Trophoblast cell (in vitro differentiated cells and primary cell): Measurements from ENCODE around the gene DGKA.
A peak's percentile ranks its signal among the peaks of the same experiment; 100 is the strongest.
"Not testable (repeated sequence)": the region's sequence is repeated elsewhere in the genome, so short reads cannot be mapped to it uniquely, and the experiment has no call there.

ENCODE experiments used
- DNase-seq, 2 donors: peaks; one replicate each; pipeline ENCODE4 v3.0.0-alpha.2; 2016
- H2AFZ ChIP-seq: 2 replicates; pipeline ENCODE4 v1.6.1; 2013; ENCODE audit warnings: low read length, moderate library complexity, mild to moderate bottlenecking; ENCODE audit not compliant: insufficient read depth, poor library complexity
- H2AK5ac ChIP-seq: 2 replicates; pipeline ENCODE4 v1.6.1; 2013; ENCODE audit warnings: mild to moderate bottlenecking, low read length
- H2BK120ac ChIP-seq: 2 replicates; pipeline ENCODE4 v1.6.1; 2013; ENCODE audit warnings: low read length, mild to moderate bottlenecking, moderate library complexity; ENCODE audit not compliant: insufficient read depth, poor library complexity
- H2BK12ac ChIP-seq: 2 replicates; pipeline ENCODE4 v1.6.1; 2013; ENCODE audit warnings: mild to moderate bottlenecking, low read length, moderate library complexity
- H2BK5ac ChIP-seq: 2 replicates; pipeline ENCODE4 v1.6.1; 2013; ENCODE audit warnings: low read length, low read depth, moderate library complexity, mild to moderate bottlenecking; ENCODE audit not compliant: poor library complexity
- H3K14ac ChIP-seq: 2 replicates; pipeline ENCODE4 v1.6.1; 2013; ENCODE audit warnings: mild to moderate bottlenecking, low read length
- H3K18ac ChIP-seq: 2 replicates; pipeline ENCODE4 v1.6.1; 2013; ENCODE audit warnings: mild to moderate bottlenecking, low read length
- H3K23ac ChIP-seq: 2 replicates; pipeline ENCODE4 v1.6.1; 2013; ENCODE audit warnings: low read length
- H3K27ac ChIP-seq: 2 replicates; pipeline ENCODE4 v1.5.1; 2013; ENCODE audit warnings: low read depth, mild to moderate bottlenecking, inconsistent platforms, low read length, moderate library complexity
- H3K27me3 ChIP-seq: 2 replicates; pipeline ENCODE4 v1.6.1; 2013; ENCODE audit warnings: inconsistent platforms, mild to moderate bottlenecking, low read length, moderate library complexity; ENCODE audit not compliant: insufficient read depth
- H3K36me3 ChIP-seq, 2 experiments: 1 replicate in 1 of 2; 2 replicates in 1 of 2; pipeline ENCODE4 v1.6.1; 2013; ENCODE audit warnings: low read length in 2 of 2, mild to moderate bottlenecking in 2 of 2, moderate library complexity in 1 of 2; ENCODE audit not compliant: insufficient read depth in 2 of 2, control insufficient read depth in 1 of 2
- H3K4ac ChIP-seq: 2 replicates; pipeline ENCODE4 v1.6.1; 2013; ENCODE audit warnings: low read depth, mild to moderate bottlenecking, low read length, moderate library complexity
- H3K4me1 ChIP-seq, 2 experiments: 1 replicate in 1 of 2; 2 replicates in 1 of 2; pipeline ENCODE4 v1.6.1; 2013; ENCODE audit warnings: low read length in 2 of 2, mild to moderate bottlenecking in 2 of 2, moderate library complexity in 1 of 2; ENCODE audit not compliant: insufficient read depth in 2 of 2, control insufficient read depth in 1 of 2
- H3K4me2 ChIP-seq: 2 replicates; pipeline ENCODE4 v1.6.1; 2013; ENCODE audit warnings: inconsistent platforms, mild to moderate bottlenecking, low read length, moderate library complexity
- H3K4me3 ChIP-seq: 2 replicates; pipeline ENCODE4 v1.5.1; 2013; ENCODE audit warnings: mild to moderate bottlenecking, low read depth, low read length, inconsistent platforms
- H3K79me1 ChIP-seq: one replicate; pipeline ENCODE4 v1.6.1; 2013; ENCODE audit warnings: low read length
- H3K79me2 ChIP-seq: 2 replicates; pipeline ENCODE4 v1.6.1; 2013; ENCODE audit warnings: low read length, mild to moderate bottlenecking; ENCODE audit not compliant: control insufficient read depth, insufficient read depth, poor library complexity
- H3K9ac ChIP-seq: 2 replicates; pipeline ENCODE4 v1.6.1; 2013; ENCODE audit warnings: mild to moderate bottlenecking, low read length
- H3K9me3 ChIP-seq: 2 replicates; pipeline ENCODE4 v1.6.1; 2013; ENCODE audit warnings: low read depth, mild to moderate bottlenecking, control low read depth, inconsistent platforms, low read length; ENCODE audit not compliant: insufficient read depth
- H4K12ac ChIP-seq: 2 replicates; pipeline ENCODE4 v1.6.1; 2013; ENCODE audit warnings: low read depth, mild to moderate bottlenecking, low read length, moderate library complexity
- H4K8ac ChIP-seq: 2 replicates; pipeline ENCODE4 v1.6.1; 2013; ENCODE audit warnings: low read depth, mild to moderate bottlenecking, low read length, moderate library complexity
- H4K91ac ChIP-seq: one replicate; pipeline ENCODE4 v1.6.1; 2013; ENCODE audit warnings: low read depth, mild to moderate bottlenecking, low read length, moderate library complexity
- WGBS: extraction: QIAGEN DNeasy Blood & Tissue Kit; methylation state at CpG from one replicate; pipeline ENCODE4 v1.1.7; 2013; ENCODE audit warnings: missing lambda C conversion rate; ENCODE audit not compliant: insufficient read length, insufficient coverage; ENCODE audit errors: extremely low coverage; 5-methylcytosine and 5-hydroxymethylcytosine counted together

Gene DGKA

DNA sequence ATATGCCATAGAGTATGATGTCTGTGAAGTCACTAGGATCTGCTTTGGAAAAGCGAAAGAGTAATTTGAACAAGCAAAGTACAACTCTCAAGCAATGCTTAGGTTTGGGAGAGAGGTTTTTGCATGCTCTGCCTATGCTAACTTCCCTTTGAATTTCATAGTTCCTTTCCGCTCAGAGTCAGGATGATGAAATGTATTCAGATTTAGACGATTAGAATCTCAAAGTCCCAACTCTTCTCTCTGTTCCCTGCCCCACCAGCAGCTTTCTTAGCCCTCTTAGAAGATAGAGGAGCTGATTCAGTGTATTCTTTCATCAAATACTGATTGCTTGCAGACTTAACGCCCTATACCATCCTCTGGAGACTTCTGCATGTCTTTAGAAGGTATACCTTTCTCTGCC is 54.4 kb downstream of the DGKA start:
- H2AK5ac ChIP-seq: no peak overlapping the region
- H3K4me3 ChIP-seq: no peak overlapping the region
- H3K79me2 ChIP-seq: no peaks in the 10 kb centered on the region
- no peak overlapping the region for H2BK12ac ChIP-seq
- H3K27ac ChIP-seq: no peak overlapping the region
- no peak overlapping the region for H4K12ac ChIP-seq
- no peak overlapping the region for H2BK5ac ChIP-seq
- no peak overlapping the region for H3K18ac ChIP-seq
- H2AFZ ChIP-seq: no peak overlapping the region
- WGBS: no CpG with 5 or more reads among the region's 4 CpGs
- no peaks in the 10 kb centered on the region for H3K79me1 ChIP-seq
- no peak overlapping the region for H3K14ac ChIP-seq
- no peaks in the 10 kb centered on the region for H3K9me3 ChIP-seq
- no peak overlapping the region for H3K23ac ChIP-seq
- H3K27me3 ChIP-seq: no peaks in the 10 kb centered on the region
- peak in 1 of 2 donors; percentile 82 for DNase-seq
- peaks cover 51 to 58% of the 10 kb centered on the region in 2 experiments for H3K36me3 ChIP-seq
- H3K4me2 ChIP-seq: no peak overlapping the region
- no peak overlapping the region for H3K4ac ChIP-seq
- no peak overlapping the region for H4K91ac ChIP-seq
- H3K4me1 ChIP-seq: no peaks in the 10 kb centered on the region
- H2BK120ac ChIP-seq: no peak overlapping the region
- no peak overlapping the region for H3K9ac ChIP-seq
- no peak overlapping the region for H4K8ac ChIP-seq

DNA sequence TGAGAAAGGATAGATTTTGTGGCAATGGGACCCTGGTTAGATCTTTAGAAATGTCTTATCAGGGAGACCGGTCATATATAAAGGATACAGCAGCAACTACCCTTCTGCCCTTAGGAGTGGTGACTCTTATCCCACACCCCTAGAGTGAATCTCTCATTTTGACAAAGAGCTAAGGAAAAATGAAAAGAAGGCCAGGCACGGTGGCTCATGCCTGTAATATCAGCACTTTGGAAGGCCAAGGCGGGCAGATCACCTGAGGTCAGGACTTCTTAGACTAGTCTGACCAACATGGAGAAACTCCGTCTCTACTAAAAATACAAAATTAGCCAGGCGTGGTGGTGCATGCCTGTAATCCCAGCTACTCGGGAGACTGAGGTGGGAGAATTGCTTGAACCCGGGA is 55.0 kb downstream of the DGKA start:
- not testable (repeated sequence) for H2AFZ ChIP-seq, H2BK120ac ChIP-seq, H3K79me2 ChIP-seq, H3K27ac ChIP-seq, H3K23ac ChIP-seq, H3K18ac ChIP-seq, H3K9ac ChIP-seq, H3K14ac ChIP-seq, H3K4me2 ChIP-seq, H2BK5ac ChIP-seq, H4K91ac ChIP-seq, H3K4ac ChIP-seq, H3K9me3 ChIP-seq, H4K8ac ChIP-seq, H3K4me1 ChIP-seq, H3K4me3 ChIP-seq, H3K27me3 ChIP-seq, H2BK12ac ChIP-seq, H2AK5ac ChIP-seq, H3K79me1 ChIP-seq, H4K12ac ChIP-seq
- H3K36me3 ChIP-seq: peaks cover 47 to 58% of the 10 kb centered on the region in 2 experiments
- DNase-seq: peak; percentile 77 to 83
- WGBS: no CpG with 5 or more reads among the region's 7 CpGs

DNA sequence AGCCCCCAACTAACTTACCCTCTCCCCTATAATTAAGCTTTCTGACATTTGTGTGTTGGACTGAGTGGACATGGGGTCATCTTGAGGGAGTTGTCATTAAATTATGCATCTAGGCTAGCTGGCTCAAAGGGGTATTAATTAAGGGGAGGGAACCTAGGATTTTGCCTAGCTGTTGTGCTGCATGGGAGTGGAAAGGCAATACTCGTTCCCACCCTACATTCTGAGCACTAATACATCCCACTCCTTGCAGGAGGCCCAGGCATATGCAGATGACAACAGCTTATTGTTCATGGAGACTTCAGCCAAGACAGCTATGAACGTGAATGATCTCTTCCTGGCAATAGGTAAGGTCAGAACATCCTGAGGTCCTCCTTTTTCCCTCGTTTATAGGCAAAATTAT is 60.1 kb downstream of the DGKA start:
- WGBS: no CpG with 5 or more reads among the region's 3 CpGs

DNA sequence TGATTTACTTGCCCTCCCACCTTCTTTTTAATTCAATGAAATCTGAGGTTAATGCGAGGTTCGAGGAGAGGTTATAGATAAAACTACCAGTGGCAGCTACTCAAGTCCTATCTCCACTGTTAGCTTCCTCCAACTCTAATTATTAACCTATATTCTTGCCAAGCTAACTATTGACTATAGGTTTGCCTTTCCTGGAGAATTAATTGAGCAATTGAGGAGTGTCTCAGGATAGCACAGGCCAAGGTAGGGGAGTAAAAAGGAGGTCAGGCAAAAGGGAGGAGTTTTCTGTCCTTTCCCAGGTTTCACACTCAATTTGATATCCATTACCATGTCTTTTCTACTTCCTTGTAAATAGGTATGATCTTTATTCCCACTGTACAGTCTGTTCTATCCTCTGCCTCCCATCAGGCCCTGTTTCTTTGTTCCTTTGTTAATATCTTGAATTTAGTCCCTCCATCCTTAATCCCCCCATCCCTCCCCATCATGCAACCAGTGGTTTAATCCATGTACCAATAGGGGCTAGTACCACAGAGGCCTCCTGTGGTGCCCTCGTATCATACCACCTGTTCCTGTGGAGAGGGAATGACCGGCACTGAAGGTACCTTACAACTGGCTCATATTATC is 62.4 kb downstream of the DGKA start:
- H3K79me2 ChIP-seq: peaks cover 4% of the 10 kb centered on the region
- H3K14ac ChIP-seq: no peak overlapping the region
- H2BK120ac ChIP-seq: no peak overlapping the region
- no peaks in the 10 kb centered on the region for H3K27me3 ChIP-seq
- peaks cover 3 to 7% of the 10 kb centered on the region in 2 experiments for H3K4me1 ChIP-seq
- peaks cover 4% of the 10 kb centered on the region for H3K79me1 ChIP-seq
- H4K91ac ChIP-seq: no peak overlapping the region
- peaks cover 41 to 54% of the 10 kb centered on the region in 2 experiments for H3K36me3 ChIP-seq
- WGBS: no CpG with 5 or more reads among the region's 4 CpGs
- no peak overlapping the region for H2BK5ac ChIP-seq
- no peak overlapping the region for H2AFZ ChIP-seq
- H3K4me2 ChIP-seq: no peak overlapping the region
- no peak overlapping the region for H3K9ac ChIP-seq
- H3K4ac ChIP-seq: no peak overlapping the region
- H2BK12ac ChIP-seq: no peak overlapping the region
- H4K12ac ChIP-seq: no peak overlapping the region
- no peak overlapping the region for H3K4me3 ChIP-seq
- H4K8ac ChIP-seq: no peak overlapping the region
- H2AK5ac ChIP-seq: no peak overlapping the region
- DNase-seq: no peak
- H3K18ac ChIP-seq: no peak overlapping the region
- H3K23ac ChIP-seq: no peak overlapping the region
- no peak overlapping the region for H3K27ac ChIP-seq
- no peaks in the 10 kb centered on the region for H3K9me3 ChIP-seq

More for the DNA sequence above, 60.1 kb downstream of the DGKA start:
- Histone ChIP-seq H3K18ac (no peak overlapping the region), H3K4me3 (no peak overlapping the region), H2BK12ac (no peak overlapping the region), H3K36me3 (peaks cover 55 to 66% of the 10 kb centered on the region in 2 experiments), H4K8ac (no peak overlapping the region), H3K4me1 (no peaks in the 10 kb centered on the region), H3K27ac (no peak overlapping the region), H3K14ac (no peak overlapping the region), H3K4me2 (no peak overlapping the region), H2BK5ac (no peak overlapping the region), H3K79me1 (no peaks in the 10 kb centered on the region), H3K23ac (no peak overlapping the region), H2BK120ac (no peak overlapping the region), H3K79me2 (no peaks in the 10 kb centered on the region), H2AK5ac (no peak overlapping the region), H3K27me3 (no peaks in the 10 kb centered on the region), H3K4ac (no peak overlapping the region), H2AFZ (no peak overlapping the region), H4K91ac (no peak overlapping the region), H3K9ac (no peak overlapping the region), H4K12ac (no peak overlapping the region), H3K9me3 (no peaks in the 10 kb centered on the region)
- no peak for DNase-seq
